ENCODE measurements around the gene CCSER2.
A peak's percentile ranks its signal among the peaks of the same experiment; 100 is the strongest.
"Not testable (repeated sequence)": the region's sequence is repeated elsewhere in the genome, so short reads cannot be mapped to it uniquely, and the experiment has no call there.

The CCSER2 gene

DNA sequence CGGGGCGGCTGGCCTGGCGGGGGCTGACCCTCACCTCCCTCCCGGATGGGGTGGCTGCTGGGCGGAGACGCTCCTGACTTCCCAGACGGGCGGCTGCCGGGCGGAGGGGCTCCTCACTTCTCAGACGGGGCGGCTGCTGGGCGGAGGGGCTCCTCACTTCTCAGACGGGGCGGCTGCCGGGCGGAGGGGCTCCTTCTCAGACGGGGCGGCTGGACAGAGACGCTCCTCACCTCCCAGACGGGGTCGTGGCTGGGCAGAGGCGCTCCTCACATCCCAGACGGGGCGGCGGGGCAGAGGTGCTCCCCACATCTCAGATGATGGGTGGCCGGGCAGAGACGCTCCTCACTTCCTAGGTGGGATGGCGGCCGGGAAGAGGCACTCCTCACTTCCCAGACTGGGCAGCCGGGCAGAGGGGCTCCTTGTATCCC lies 19.2 kb downstream of the CCSER2 start:
- not testable (repeated sequence) for DNase-seq

DNA sequence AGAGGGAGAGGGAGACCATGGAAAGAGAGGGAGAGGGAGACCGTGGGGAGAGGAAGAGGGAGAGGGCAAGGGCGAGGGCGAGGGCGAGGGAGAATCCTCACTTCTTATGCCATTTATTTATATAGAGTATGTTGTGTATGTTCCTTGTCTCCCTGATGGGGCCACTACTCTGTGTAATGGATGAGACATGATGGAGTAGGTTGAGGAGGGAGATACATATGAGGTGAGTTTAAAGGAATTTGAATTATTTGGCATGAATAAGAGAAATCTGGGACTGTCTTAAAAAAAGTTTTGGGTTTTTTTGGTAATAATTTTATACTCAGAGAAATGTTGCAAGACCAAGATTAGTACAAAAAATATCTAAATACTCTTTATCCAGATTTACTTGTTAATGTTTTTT lies 20.1 kb downstream of the CCSER2 start:
- DNase-seq, result no peak

DNA sequence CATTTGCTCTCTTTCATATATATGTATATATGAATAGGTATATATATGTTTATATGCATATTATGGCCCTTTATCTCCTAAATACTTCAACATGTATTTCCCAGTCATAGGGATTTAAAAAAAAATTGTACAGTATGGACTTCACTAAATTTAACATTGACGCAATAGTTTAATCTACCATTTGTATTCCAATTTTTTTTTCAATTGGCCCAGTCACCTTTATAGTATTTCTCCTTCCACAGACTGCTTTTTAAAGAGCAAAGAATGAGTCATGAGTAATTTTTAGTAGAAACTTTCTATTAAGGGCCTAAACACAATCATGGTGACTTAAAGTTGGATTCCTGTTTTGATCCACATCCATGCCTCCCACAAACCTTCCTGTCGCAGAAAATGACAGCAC lies 20.5 kb downstream of the CCSER2 start:
- DNase-seq, result no peak

DNA sequence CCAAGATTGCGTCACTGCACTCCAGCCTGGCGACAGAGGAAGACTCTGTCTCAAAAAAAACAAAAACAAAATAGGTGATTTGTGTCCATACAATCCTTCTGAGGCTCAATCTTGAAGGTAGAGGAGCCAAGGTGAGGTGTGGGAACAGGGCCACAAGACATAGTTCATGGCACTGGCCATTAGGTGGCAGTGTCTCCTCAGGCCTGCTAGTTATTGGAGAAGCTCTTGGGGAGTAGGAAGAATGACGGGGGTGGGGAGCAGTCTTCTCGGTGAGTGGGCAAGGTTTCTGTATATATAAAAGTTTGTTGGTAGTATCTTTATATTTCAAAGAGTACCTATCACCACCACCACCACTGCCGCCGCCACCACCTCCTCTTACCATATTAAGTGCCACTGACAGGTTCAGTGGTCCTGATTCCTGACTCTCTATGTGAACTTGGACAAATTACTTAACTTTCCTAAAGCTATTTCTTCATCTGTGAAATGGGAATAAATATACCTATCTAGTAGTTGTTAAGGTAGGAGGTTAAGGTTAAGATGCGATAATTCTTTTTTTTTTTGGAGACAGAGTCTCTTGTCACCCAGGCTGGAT lies 24.0 kb downstream of the CCSER2 start:
- peak; percentile 37 for DNase-seq

DNA sequence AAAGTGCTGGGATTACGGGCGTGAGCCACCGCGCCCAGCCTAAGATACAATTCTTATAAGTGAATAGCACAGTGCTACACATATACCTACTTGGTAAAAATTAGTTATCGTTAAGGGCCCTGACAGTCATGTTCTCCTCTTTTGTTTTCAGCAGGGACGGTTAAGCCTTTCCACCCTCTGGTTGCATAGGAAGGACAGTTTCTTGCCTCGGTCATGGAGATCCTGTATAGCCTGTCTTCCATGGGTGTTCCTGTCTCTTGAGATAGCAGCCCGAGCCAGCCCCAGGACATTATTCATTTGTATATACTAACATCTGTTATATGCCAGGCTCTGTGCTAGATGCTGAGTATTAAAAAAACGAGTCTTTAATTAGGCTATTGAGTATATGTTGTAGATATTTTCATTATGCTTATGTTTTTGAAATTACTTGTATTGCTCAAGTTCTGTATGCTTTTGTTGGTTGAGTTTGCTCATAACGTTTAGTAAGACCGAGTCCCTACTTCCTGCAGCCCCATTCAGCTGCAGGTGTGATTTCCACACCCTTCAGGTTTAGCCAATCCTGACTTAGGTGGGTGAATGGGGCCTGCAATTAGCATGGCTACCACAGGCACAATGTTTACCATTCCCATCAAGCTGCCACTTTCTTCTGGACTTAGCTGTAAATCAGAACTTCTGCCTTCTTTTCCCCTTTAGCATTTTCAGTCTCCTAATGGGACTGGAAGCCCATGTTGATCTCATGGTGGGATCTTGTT lies 24.8 kb downstream of the CCSER2 start:
- DNase-seq, result no peak

DNA sequence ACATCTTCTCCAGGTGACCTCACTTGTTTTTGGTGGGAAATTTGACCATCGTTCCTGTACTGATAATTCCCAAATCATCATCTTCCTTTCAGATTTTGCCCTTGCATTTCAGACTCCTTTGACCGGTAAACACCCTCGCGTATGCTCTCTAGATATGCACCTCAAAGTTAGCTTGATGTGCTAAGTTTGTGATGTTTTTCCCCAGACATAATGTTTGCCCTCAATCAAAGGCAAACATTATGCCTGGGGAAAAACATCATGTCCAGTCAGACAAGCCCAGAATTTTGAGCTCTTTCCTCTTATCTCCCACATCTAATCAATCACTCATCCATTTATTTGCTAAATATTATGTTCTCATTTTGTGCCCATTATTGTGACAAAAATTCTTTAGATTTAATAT lies 26.2 kb downstream of the CCSER2 start:
- no peak for DNase-seq

DNA sequence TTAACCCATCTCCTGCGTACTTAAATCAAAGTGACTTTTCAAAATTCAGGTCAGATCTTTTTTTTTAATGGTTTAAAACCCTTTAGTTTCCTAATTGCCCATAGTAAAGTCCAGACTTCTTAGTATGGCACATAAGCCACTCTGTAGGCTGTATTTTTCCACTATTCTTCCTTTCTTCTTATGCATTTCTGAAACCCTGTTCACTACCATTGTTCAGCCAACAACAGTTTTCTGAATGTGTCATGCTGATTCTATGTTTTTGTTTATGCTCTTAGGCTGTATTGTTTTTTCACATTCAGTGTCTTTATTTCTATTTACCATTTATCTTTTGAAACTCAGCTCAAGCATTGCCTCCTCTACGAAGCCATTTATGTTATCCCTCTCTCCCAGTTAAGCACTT lies 26.7 kb downstream of the CCSER2 start:
- no peak for DNase-seq

DNA sequence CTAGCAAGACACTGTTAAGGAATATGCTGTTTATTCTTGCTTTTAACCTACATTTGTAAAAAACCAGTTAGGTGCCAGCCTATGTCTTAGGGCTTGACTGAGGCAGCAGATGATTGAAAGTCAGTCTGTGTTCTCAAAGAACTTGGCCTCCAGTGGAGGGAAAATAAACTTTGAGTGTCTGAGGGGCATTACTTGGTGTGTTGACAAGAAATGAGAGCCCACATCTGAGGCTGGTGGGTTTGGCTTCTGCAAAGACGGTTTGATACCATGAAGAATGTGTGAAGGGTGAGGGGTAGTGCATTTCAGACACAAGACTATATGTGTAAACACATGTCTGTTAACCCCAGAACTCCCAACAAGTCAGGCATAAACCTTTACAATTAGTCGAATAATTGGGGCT lies 28.5 kb downstream of the CCSER2 start:
- DNase-seq, result no peak

DNA sequence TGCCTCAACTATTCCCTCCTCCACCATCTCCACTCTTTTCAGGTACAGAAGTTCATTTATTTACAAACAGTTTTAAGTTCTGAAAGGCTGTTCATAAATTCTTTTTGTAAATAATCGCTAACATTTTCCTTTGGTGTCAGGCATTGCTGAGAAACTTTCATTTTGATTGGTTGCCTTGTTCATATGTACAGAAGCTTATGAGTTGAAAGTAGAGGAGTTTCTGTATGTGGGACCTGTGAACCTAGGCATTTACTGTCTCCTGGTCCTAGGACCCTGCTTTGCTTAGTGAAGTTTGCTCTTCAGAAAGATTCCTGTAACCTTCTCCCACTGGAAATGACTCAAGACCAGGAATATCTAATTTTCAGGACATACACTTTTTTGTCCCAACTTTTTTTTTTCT lies 30.4 kb downstream of the CCSER2 start:
- DNase-seq, result no peak

DNA sequence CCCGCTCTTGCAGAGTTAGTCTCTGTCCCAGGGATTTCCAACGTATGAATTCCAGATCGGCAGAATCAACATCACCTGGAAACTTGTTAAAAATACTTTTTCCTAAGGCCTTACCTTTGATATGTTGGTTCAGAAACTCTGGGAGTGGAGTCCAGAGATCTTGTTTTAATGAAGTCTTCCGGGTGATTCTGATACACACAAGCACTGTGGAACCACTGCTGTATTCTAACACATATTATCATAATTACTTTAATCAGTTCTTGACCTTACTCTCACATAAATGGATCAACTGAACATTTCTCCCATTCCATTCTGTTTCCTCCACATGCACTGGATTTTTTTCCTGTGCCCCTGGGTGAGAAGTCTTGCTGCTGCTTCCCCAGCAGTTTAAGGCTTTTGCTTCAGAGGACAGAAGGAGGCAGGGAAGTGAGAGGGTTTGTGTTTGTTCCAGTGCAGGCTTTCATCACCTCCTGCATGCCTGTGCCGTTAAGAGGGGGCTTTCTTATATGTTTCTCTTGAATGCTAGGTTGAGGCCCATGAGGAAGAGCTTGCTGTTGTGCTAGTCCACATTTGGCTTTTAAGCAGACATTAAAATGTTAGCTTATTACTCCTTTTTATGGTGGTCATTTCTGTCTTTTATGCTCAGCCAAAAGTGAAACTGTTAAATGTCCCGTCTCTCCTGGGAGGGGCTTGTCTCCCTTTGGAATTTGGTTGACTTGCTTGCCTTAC lies 32.4 kb downstream of the CCSER2 start:
- DNase-seq, result no peak

DNA sequence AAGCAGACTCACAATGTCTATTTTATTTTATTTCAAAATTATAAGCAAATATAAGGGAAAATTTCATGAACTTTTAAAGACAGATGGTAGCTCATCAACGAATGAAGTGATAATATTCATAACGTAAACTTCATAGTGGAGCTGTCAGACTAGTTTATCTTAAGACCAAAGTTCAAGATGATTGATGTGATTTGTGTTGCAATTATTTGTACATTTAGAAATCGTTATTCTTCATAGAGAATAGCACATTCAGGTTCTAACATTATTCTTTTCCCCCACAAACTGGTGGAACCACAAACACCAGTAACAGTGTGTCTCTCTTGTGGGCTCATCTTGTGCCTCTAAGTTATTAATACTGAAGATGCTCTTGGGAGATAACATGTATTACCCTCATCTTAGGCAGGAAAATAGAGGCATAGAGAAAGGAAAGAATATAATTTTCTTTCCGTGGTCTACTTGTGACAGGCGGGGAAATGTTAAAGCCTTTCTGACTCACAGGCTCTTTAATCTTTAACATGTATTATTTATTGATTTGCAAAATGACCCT lies 37.0 kb downstream of the CCSER2 start:
- DNase-seq, result no peak

DNA sequence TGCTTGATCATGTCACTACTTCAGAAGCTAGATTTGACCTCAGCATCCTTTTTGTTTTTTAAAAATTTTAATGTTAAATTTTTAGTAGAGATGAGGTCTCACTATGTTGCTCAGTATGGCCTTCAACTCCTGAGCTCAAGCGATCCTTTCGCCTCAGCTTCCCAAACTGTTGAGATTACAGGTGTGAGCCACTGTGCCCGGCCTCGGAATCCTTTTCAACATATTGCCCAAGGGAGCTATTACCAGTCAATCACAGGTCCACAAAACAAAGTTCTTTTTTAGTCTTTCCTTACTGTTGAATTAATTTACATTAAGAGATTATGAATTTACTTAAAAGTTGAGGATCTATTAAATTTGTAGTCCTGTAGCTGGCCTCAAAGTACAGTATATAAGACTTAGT lies 37.7 kb downstream of the CCSER2 start:
- DNase-seq, result no peak

DNA sequence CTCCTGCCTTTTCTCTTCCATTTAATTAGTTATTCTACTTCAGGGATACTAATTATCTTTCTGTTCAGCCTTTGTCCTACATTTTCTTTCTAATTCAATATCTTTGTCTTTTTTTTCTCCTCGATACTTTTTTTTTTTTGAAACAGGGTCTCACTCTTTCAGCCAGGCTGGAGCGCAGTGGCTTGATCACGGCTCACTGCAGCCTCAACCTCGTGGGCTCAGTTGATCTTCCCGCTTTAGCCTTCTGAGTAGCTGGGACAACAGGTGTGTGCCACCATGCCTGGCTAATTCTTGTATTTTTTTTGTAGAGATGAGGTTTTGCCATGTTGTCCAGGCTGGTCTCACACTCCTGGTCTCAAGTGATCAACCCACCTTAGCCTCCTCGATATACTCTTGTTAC lies 38.9 kb downstream of the CCSER2 start:
- DNase-seq, result no peak

DNA sequence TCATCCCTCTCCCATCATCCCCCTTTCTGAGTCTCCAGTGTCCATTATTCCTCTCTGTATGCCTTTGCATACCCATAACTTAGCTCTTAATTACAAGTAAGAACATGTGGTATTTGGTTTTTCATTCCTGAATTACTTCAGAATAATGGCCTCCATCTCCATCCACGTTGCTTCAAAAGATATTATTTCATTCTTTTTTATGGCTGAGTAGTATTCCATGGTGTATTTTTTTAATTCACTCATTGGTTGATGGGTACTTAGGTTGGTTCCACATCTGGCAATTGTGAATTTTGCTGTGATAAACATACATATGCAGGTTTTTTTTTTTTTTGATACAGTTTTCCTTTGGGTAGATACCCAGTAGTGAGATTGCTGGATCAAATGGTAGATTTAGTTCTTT lies 40.4 kb downstream of the CCSER2 start:
- no peak for DNase-seq

DNA sequence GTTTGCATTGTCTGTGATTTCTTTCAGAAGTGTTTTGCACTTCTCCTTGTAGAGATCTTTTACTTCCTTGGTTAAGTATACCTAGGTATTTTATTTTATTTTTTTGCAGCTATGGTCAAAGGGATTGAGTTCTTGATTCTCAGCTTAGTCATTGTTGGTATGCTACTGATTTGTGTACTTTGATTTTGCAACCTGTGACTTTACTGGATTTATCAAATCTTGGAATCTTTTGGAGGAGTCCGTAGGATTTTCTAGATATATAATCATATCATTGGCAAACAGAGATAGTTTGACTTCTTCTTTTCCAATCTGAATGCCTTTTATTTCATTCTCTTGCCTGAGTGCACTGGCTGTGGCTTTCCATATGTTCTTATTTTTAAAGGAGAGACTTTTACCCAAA lies 41.9 kb downstream of the CCSER2 start:
- DNase-seq, result no peak

DNA sequence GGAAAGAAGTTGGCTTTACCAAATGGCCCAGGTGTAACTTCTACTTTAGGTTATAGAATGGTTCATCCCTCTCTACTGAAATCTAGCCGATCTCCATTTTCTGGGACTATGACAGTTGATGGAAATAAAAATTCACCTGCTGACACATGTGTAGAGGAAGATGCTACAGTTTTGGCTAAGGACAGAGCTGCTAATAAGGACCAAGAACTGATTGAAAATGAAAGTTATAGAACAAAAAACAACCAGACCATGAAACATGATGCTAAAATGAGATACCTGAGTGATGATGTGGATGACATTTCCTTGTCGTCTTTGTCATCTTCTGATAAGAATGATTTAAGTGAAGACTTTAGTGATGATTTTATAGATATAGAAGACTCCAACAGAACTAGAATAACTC lies 43.6 kb downstream of the CCSER2 start:
- no peak for DNase-seq

DNA sequence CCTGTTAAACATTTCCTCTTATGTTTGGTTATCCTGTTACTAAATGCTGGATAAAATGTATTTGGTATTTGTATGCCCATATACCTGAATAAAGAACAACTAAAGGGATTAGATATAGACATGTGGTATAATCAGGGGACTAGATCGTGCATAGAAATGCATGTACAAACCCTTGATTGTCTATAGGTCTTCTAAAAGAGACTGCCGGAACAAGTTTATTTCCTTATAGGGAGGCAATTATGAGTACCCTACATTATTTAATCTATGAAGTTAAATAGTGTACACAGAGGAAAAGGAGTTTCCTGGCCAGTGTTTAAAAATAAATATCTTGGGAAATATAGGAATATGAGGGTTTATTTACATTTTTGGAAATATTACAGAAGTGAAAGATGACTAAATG lies 44.6 kb downstream of the CCSER2 start:
- no peak for DNase-seq

DNA sequence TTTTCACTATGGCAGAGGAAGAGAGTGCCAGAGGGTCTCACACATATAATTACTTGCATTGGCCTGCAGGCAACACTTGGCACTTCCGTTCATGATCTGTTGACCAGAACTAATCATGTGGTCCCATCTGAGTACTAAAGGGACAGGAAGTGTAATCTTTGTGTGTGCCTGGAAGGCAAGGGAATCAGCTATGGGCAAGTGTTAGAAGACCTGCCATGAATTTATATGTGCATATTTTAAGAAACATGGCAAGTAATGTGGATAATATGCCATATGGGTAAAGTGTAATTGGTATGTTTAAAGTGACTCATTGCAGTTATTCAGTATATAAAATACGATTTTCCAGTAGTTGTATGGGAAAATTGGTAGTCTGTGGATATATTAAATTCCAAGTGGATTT lies 46.1 kb downstream of the CCSER2 start:
- DNase-seq, result no peak

DNA sequence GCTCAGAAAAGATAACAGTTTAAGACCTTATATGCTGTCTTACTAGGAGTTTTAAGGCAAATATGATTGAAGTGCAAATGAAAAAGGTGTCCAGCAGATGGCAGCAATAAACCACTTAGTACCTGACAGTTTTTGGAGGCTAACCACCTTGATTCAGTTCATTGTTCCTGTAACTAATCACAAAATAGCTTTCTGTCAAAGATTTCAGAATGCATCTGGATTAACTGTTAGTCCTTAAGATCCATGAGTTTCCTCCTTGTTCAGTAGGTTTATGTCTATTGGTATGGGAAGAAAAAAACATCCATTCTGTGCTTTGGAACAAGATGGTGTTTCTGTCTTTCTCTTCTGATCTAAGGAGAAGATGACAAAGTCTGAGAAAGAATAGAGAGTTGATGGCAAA lies 46.6 kb downstream of the CCSER2 start:
- DNase-seq, result peak; percentile 28

DNA sequence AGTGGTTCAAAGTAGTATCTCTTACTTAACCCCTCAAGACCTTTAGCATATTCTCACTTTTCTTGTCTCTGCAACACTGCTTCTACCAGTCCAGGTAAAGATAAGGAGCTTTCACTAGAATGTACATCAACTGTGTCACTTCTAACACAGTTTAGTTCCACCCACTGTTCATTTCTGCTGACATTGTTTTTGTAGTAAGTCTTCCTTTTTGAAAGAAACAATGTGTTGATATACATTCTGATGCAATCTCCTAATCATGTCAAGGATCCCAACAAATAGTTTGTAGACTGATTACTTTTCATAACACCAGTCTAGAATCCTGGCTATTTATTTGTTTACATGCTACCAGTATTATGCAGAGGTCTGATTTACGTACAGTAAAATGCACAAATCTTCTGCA lies 47.5 kb downstream of the CCSER2 start:
- DNase-seq, result no peak

DNA sequence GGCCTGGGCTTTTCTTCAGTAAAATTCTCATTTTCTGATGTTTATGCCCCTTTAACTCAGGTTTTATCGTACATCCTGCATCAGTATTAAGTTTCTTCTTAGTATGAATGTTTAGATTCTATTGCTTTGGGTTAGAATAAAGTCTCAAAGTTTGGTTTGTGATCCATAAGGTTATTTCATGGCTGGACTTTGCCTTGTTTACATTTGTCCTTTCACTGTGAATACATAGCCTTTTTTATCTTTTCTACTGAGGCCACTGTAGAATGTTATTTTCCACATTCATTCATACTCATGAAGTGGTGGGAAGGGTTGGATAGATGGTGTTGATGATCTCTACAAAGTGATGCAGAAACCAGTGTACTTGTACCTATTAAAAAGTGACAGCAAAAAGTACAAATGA lies 59.8 kb downstream of the CCSER2 start:
- no peak for DNase-seq

DNA sequence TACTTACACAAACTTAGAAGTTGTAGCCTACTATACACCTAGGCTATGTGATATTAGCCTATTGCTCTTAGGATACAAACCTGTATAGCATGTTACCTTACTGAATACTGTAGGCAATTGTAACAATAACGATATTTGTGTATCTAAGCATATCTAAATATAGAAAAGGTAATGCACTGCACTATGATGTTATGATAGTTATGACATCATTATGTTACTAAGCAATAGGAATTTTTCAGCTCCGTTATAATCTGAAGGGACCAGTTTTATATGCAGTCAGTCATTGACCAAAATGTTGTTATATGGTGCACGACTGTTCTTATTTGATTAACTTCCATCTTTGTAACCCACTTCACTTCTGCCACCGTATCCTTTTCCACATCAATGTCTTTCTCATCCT lies 62.0 kb downstream of the CCSER2 start:
- DNase-seq, result no peak

DNA sequence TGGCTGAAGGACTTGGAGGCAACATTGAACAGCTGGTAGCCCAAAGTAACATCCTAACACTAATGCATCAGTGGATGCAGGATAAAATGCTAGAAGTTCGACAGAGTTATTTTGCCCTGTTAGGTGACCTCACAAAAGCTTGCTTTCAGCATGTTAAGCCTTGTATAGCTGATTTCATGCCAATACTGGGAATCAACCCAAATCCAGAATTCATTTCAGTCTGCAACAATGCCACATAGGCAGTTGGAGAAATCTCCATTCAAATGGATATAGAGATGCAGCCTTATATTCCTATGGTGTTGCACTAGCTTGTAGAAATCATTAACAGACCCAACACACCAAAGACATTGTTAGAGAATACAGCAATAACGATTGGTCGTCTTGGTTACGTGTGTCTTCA lies 62.9 kb downstream of the CCSER2 start:
- no peak for DNase-seq

DNA sequence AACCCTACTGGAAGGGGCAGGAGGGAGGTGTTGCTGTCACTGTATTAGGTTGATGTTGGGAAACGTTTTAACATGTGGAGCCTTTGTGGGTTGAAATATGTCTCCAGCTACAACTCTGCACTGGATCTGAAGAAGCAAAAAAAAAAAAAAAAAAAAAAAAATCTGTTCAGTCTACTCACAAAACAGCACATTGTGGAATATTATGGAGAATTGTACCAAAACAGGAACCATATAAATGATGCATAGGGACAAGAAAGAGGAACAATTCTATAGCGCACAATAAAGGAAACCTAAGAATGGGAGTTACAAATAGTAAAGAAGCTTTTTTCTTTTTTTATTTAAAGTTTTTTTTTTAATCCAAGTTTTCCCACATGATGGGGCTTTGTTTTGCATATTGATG lies 63.8 kb downstream of the CCSER2 start:
- DNase-seq, result no peak
